H1 (cell line): ENCODE data around the gene ZNF407. TPM values are rescaled to one million over a fixed set of nuclear protein-coding genes. Genes with fewer than 3 reads are reported as not detected.

Experiments
- CTCF ChIA-PET: fragments of 300-600 bp; sonication (Branson Sonifier 250); formaldehyde crosslinking; loops from one replicate; lab custom pipeline; 2021; ENCODE audit not compliant: partially characterized antibody; lab: Charles Lee
- POLR2A ChIA-PET: fragments of 300-600 bp; sonication (Branson Sonifier 250); formaldehyde crosslinking; loops from one replicate; lab custom pipeline; 2021; ENCODE audit warnings: inconsistent platforms; ENCODE audit not compliant: partially characterized antibody; lab: Charles Lee
- DNase-seq, 2 experiments: peaks; one replicate each; pipeline versions ENCODE4 v3.0.0 to v3.0.0-alpha.2; 2010 to 2022; ENCODE audit warnings: low spot score in 2 of 2, low read depth in 1 of 2, mixed read lengths in 1 of 2
- FAIRE-seq: peaks from 2 replicates; lab custom pipeline; 2011; peaks lifted over from hg19 to GRCh38; lab: Jason Lieb, UNC
- H2AFZ ChIP-seq: 2 replicates; pipeline ENCODE4 v1.8.1; 2012; ENCODE audit warnings: low read length, inconsistent platforms
- H2AK5ac ChIP-seq: 2 replicates; pipeline ENCODE4 v1.6.1; 2013; ENCODE audit warnings: low read depth, low read length
- H2BK120ac ChIP-seq: replicated peaks from 2 replicates; pipeline ENCODE3; 2013; ENCODE audit warnings: low read depth, low read length, inconsistent platforms
- H2BK12ac ChIP-seq: 2 replicates; pipeline ENCODE4 v1.6.1; 2013; ENCODE audit warnings: low read depth, low read length
- H2BK15ac ChIP-seq: 2 replicates; pipeline ENCODE4 v1.6.1; 2013; ENCODE audit warnings: low read length
- H2BK20ac ChIP-seq: 2 replicates; pipeline ENCODE4 v1.6.1; 2013; ENCODE audit warnings: low read length
- H2BK5ac ChIP-seq: 2 replicates; pipeline ENCODE4 v1.6.1; 2013; ENCODE audit warnings: low read depth, low read length
- H3K14ac ChIP-seq: 2 replicates; pipeline ENCODE4 v1.6.1; 2013; ENCODE audit warnings: inconsistent platforms; ENCODE audit not compliant: insufficient read length
- H3K18ac ChIP-seq: 2 replicates; pipeline ENCODE4 v1.6.1; 2013; ENCODE audit warnings: low read length; ENCODE audit errors: extremely low read depth
- H3K23ac ChIP-seq: 2 replicates; pipeline ENCODE4 v1.6.1; 2013; ENCODE audit warnings: inconsistent platforms; ENCODE audit not compliant: insufficient read length
- H3K23me2 ChIP-seq: 2 replicates; pipeline ENCODE4 v1.6.1; 2013; ENCODE audit warnings: low read depth, low read length
- H3K27ac ChIP-seq: 2 replicates; pipeline ENCODE4 v1.6.1; 2011; ENCODE audit warnings: low read depth, low read length, inconsistent platforms
- H3K27me3 ChIP-seq, 4 experiments: replicated peaks in 1 of 4; 1 replicate in 1 of 4; 2 replicates in 3 of 4; pipeline versions ENCODE4 v1.6.1 to v1.8.1; 2011 to 2013; ENCODE audit warnings: low read length in 3 of 4, mild to moderate bottlenecking in 3 of 4, inconsistent platforms in 2 of 4, mixed read lengths in 2 of 4, moderate library complexity in 1 of 4; ENCODE audit not compliant: control insufficient read depth in 3 of 4, insufficient read depth in 3 of 4; ENCODE audit errors: extremely low read depth in 1 of 4
- H3K36me3 ChIP-seq, 4 experiments: 2 replicates each; pipeline versions ENCODE4 v1.6.1 to v1.8.1; 2011 to 2013; ENCODE audit warnings: mild to moderate bottlenecking in 4 of 4, low read length in 3 of 4, moderate library complexity in 2 of 4, control low read depth in 1 of 4, inconsistent platforms in 1 of 4; ENCODE audit not compliant: insufficient read depth in 4 of 4, control insufficient read depth in 2 of 4
- H3K4ac ChIP-seq: replicated peaks from 2 replicates; pipeline ENCODE3; 2013; ENCODE audit warnings: low read length, low read depth, mixed read lengths, inconsistent platforms; ENCODE audit not compliant: insufficient read length
- H3K4me1 ChIP-seq, 4 experiments: replicated peaks in 1 of 4; 1 replicate in 1 of 4; 2 replicates in 3 of 4; pipeline versions ENCODE4 v1.6.1 to v1.8.1; 2011 to 2013; ENCODE audit warnings: low read length in 3 of 4, inconsistent platforms in 2 of 4, mixed read lengths in 1 of 4; ENCODE audit not compliant: insufficient read depth in 4 of 4, control insufficient read depth in 3 of 4
- H3K4me2 ChIP-seq, 2 experiments: 2 replicates each; pipeline versions ENCODE4 v1.6.1 to v1.8.1; 2011 to 2013; ENCODE audit warnings: low read depth in 2 of 2, low read length in 2 of 2, control low read depth in 1 of 2, inconsistent platforms in 1 of 2, mild to moderate bottlenecking in 1 of 2; ENCODE audit not compliant: insufficient read depth in 1 of 2
- H3K4me3 ChIP-seq, 4 experiments: fragments of 200-600, 300-600 bp in 1 of 4; sonication (generic), shearing (Covaris generic), sonication (Bioruptor Twin) in 1 of 4; 2 replicates each; pipeline versions ENCODE4 v1.5.1 to v1.8.1; 2011 to 2016; ENCODE audit warnings: low read length in 4 of 4, low read depth in 3 of 4, control low read depth in 2 of 4, inconsistent platforms in 2 of 4, mild to moderate bottlenecking in 2 of 4, mixed read lengths in 1 of 4, moderate library complexity in 1 of 4; ENCODE audit not compliant: insufficient read depth in 2 of 4; ENCODE audit errors: extremely low read depth in 1 of 4
- H3K56ac ChIP-seq: replicated peaks from 2 replicates; pipeline ENCODE3; 2013; ENCODE audit warnings: low read depth, mild to moderate bottlenecking, mixed read lengths, low read length, inconsistent platforms; ENCODE audit not compliant: insufficient read length
- H3K79me1 ChIP-seq: 2 replicates; pipeline ENCODE4 v1.6.1; 2013; ENCODE audit warnings: low read depth, low read length, control low read depth
- H3K79me2 ChIP-seq, 2 experiments: 2 replicates each; pipeline versions ENCODE4 v1.6.1 to v1.8.1; 2012 to 2013; ENCODE audit warnings: low read length in 2 of 2, mild to moderate bottlenecking in 2 of 2, inconsistent platforms in 1 of 2; ENCODE audit not compliant: insufficient read depth in 2 of 2, control insufficient read depth in 1 of 2
- H3K9ac ChIP-seq, 4 experiments: replicated peaks in 1 of 4; 1 replicate in 1 of 4; 2 replicates in 3 of 4; pipeline versions ENCODE4 v1.6.1 to v1.8.1; 2011 to 2013; ENCODE audit warnings: low read depth in 3 of 4, low read length in 3 of 4, control low read depth in 2 of 4, mild to moderate bottlenecking in 2 of 4, moderate library complexity in 2 of 4, inconsistent platforms in 1 of 4; ENCODE audit errors: extremely low read depth in 1 of 4
- H3K9me3 ChIP-seq, 2 experiments: 2 replicates each; pipeline versions ENCODE4 v1.6.1 to v1.8.1; 2012 to 2013; ENCODE audit warnings: mild to moderate bottlenecking in 2 of 2, moderate library complexity in 2 of 2, control low read depth in 1 of 2, inconsistent platforms in 1 of 2, low read depth in 1 of 2, low read length in 1 of 2, mixed read lengths in 1 of 2; ENCODE audit not compliant: insufficient read depth in 2 of 2
- H4K20me1 ChIP-seq, 2 experiments: replicated peaks in 1 of 2; 2 replicates each; pipeline versions ENCODE3 to v1.8.1; 2011 to 2013; ENCODE audit warnings: inconsistent platforms in 2 of 2, low read length in 2 of 2, mild to moderate bottlenecking in 1 of 2; ENCODE audit not compliant: insufficient read depth in 2 of 2, control insufficient read depth in 1 of 2
- H4K5ac ChIP-seq: 2 replicates; pipeline ENCODE4 v1.6.1; 2013; ENCODE audit warnings: low read length, low read depth, mixed read lengths, inconsistent platforms; ENCODE audit not compliant: insufficient read length
- H4K8ac ChIP-seq: 2 replicates; pipeline ENCODE4 v1.8.0; 2013; ENCODE audit warnings: mild to moderate bottlenecking, moderate library complexity, low read length, inconsistent platforms; ENCODE audit not compliant: insufficient read depth; ENCODE audit errors: extremely low read depth
- H4K91ac ChIP-seq: replicated peaks from 2 replicates; pipeline ENCODE3; 2013; ENCODE audit warnings: low read length, mixed read lengths, inconsistent platforms; ENCODE audit not compliant: insufficient read length
- WGBS, 2 experiments: shearing (Covaris generic) in 1 of 2; methylation state at CpG; one replicate each; pipeline versions ENCODE4 v1.1.6 to v1.1.7; 2013 to 2015; ENCODE audit warnings: low lambda C conversion rate in 2 of 2, mixed read lengths in 2 of 2, inconsistent platforms in 1 of 2, low coverage in 1 of 2, missing lambda C conversion rate in 1 of 2; ENCODE audit not compliant: insufficient replicate concordance in 2 of 2, insufficient coverage in 1 of 2, insufficient read length in 1 of 2; ENCODE audit errors: extremely low coverage in 1 of 2, missing lambda C conversion rate in 1 of 2; 5-methylcytosine and 5-hydroxymethylcytosine counted together
- polyA plus RNA-seq, 7 experiments: library from polyadenylated mRNA; depleted of rRNA in 3 of 7; stranded (reverse) in 5 of 7; unstranded in 2 of 7; fragments of >200 nt in 5 of 7; fragments of 200-250 nt in 2 of 7; gene quantifications; 1 replicate in 5 of 7; 2 replicates in 1 of 7; 4 replicates in 1 of 7; pipeline versions ENCODE4 v1.2.1 to v1.2.3, GENCODE V29; 2011 to 2013; ENCODE audit warnings: missing spikeins in 2 of 7, mixed read lengths in 2 of 7
- total RNA-seq: library from RNA; stranded (reverse); fragmentation: NEBNext Ultra II Directional; extraction: Animal tissue kit (Norgen Biotek cat#: 25700); gene quantifications from 2 replicates; pipeline ENCODE4 v1.2.1, GENCODE V29; 2021
- TF ChIP-seq, protein P1 (sequence below): IDR thresholded peaks from 2 replicates; pipeline ENCODE4 v1.6.1; 2012; ENCODE audit warnings: inconsistent platforms

The ZNF407 gene
- total and polyA plus RNA-seq, 2 of the 8 experiments (the other 6 are each of a cell fraction or from before 2014, with no cell fraction given): 1.5 to 6.8 TPM

DNA sequence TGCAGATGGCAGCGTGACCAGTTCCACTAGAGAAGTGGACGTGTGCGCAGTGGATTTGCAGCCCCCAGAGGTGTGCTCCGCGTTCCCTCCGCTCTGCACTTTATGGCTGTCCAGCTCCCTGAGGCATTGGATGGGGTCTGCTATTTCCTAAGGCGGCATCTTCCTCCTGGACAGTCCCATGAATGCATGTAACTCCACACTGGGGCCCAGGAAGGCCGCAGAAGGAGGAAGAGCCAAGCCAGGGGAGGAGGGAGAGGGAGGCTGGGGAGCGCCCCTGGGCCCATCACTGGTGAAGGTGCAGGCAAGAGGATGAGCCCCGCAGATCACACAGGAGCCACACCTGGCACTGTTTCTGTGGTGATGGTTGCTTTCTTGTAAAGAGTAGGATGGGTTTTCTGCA lies 512.1 kb downstream of the ZNF407 start:
- Histone ChIP-seq H2BK12ac (no peak overlapping the region), H3K23ac (no peak overlapping the region), H3K4me1 (no peaks in the 10 kb centered on the region), H3K27ac (no peak overlapping the region), H4K5ac (no peak overlapping the region), H3K18ac (no peak overlapping the region), H3K14ac (no peak overlapping the region), H2AFZ (no peak overlapping the region), H3K79me2 (no peaks in the 10 kb centered on the region), H2BK15ac (no peak overlapping the region), H3K4ac (no peak overlapping the region), H3K9me3 (no peaks in the 10 kb centered on the region), H4K91ac (no peak overlapping the region), H3K27me3 (no peaks in the 10 kb centered on the region), H3K23me2 (no peaks in the 10 kb centered on the region), H3K79me1 (no peaks in the 10 kb centered on the region), H2BK5ac (no peak overlapping the region), H3K4me2 (no peak overlapping the region), H3K9ac (no peak overlapping the region), H2BK120ac (no peak overlapping the region), H3K36me3 (no peaks in the 10 kb centered on the region), H2AK5ac (no peak overlapping the region), H4K20me1 (no peaks in the 10 kb centered on the region), H4K8ac (no peak overlapping the region), H3K56ac (no peak overlapping the region), H2BK20ac (no peak overlapping the region), H3K4me3 (no peak overlapping the region)
- DNase-seq (peak in 1 of 2 experiments; percentile 29), FAIRE-seq (no peak)
- ChIA-PET POLR2A (no interaction called here), CTCF (no interaction called here)
- 90% methylated on average over 9 of the region's 10 CpGs; no CpG with 5 or more reads in 1 of the 2 experiments for WGBS, 2 experiments
- TF ChIP-seq, protein P1, sequence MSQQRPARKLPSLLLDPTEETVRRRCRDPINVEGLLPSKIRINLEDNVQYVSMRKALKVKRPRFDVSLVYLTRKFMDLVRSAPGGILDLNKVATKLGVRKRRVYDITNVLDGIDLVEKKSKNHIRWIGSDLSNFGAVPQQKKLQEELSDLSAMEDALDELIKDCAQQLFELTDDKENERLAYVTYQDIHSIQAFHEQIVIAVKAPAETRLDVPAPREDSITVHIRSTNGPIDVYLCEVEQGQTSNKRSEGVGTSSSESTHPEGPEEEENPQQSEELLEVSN: no peak
